22Rv1 (cell line): ENCODE measurements around the gene NR2F6.

Source experiments
- H3K27ac ChIP-seq: fragments of 450-650 bp; 2 replicates; pipeline ENCODE4 v1.5.1; 2017
- CTCF ChIP-seq: fragments of 450-650 bp; IDR thresholded peaks from 2 replicates; pipeline ENCODE4 v1.5.1; 2017; ENCODE audit warnings: mild to moderate bottlenecking
- ZFX ChIP-seq: fragments of 450-650 bp; IDR thresholded peaks from 2 replicates; pipeline ENCODE4 v1.6.1; 2017; ENCODE audit warnings: antibody characterized with exemption, borderline replicate concordance

The NR2F6 gene

DNA sequence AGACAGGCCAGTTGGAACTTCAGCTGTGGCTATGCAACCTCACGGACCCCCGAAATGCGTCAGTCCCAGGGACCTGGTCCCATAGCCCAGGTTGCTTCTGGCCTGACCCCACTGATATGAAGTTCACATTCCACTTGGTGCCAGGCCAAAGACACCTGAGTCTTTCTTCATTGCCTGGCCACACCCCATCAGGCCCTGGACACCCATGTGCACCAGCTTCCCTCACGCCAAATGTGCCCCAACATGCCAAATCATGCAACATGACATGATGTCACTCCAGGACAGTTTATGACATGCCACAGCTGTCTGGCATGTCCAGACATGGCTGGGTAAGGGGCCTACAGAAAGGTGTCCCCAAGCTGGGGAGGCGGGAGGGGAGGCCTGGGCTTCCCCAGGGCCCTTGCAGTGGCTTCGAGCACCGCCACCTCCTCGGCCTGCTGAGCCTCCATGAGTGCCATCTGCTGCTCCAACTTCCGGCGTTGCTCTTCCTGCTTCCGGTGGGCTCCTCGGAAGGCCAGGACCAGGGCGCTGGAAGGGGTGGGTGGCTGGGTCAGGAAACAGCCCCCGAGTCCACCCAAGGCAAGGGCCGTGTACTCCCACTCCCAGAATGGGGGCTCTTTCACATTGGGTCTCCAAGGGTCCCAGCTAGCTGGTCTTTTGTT is 4.3 kb upstream of the NR2F6 start:
- no peak for TF ChIP-seq CTCF
- no peak for TF ChIP-seq ZFX
- no peak overlapping the region for H3K27ac ChIP-seq

DNA sequence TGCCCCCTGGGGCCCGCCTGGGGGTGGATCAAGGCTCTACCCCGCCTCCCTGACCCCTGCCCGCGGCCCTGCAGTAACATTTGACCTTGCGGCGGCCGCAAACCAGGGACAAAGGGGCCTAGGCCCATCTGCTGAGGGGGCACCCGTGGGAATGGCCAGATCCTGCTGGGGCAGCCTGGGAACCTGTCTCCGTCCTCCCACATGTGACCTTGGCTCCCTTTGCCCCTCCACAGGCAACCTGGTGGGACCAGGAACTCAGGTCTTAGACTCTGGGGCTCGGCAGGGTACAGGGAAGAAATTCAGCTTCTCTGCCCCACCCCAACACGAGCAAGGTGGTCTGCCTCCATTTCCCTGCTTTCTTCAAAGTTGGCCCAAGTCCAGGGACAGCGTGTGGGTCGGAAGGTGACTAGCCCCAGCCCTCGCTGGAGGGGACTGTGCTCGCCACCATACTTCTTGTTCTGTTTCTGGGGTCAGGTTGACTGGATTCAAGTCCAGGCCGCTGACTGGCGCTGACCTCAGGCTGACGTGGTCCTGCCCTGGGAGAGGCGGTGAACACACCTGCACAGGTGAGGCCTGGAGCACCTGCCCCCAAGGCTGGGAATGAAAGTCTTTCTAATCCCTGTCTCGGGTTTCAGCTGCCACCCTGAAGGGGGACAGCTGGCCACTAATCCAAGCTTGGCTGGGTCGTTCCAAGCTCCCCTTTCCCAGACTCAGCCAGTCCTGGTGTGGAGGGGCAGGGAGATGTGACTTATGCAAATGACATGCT is 2.5 kb upstream of the NR2F6 start:
- H3K27ac ChIP-seq, result peak overlapping the region; percentile 92; the same call in 1 of the 2 replicates
- TF ChIP-seq CTCF, result no peak
- TF ChIP-seq ZFX, result no peak

DNA sequence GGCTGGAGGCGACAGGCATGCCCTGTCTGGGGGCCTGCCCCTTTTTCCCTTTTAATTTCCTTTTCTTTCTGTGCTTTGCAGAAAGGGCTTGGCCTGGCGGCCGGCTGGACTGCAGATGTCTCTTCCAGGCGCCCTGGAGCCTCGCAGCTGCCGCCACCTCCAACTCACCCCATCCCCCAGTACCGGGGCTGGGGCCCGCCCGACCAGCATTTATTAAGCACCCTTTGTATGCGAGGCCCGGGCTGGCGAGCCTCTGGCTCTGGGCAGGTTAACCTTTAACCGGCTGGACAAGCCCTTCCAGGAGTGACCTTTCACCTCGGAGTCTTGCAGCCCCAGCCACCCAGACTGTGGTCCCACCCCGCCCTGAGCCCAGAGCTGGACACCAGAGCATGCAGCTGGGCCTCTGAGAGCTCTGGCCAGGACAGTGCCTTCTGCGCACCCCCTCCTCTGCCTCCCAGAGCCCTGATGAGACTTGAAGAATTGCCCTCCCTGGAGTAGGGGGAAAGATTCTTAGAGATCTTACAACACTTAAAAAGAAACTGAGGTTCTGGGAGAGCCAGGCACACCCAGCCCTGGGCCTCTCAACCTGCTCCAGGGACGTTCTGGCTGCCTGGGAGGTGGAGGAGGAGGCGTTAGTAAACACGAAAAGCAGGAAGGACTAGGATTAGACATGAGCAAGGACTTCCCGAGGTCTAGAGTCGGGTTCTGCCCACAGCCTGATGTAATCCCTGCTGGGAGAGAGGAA is 1.1 kb upstream of the NR2F6 start:
- peak overlapping the region; percentile 92 for H3K27ac ChIP-seq
- TF ChIP-seq CTCF, result no peak
- no peak for TF ChIP-seq ZFX

DNA sequence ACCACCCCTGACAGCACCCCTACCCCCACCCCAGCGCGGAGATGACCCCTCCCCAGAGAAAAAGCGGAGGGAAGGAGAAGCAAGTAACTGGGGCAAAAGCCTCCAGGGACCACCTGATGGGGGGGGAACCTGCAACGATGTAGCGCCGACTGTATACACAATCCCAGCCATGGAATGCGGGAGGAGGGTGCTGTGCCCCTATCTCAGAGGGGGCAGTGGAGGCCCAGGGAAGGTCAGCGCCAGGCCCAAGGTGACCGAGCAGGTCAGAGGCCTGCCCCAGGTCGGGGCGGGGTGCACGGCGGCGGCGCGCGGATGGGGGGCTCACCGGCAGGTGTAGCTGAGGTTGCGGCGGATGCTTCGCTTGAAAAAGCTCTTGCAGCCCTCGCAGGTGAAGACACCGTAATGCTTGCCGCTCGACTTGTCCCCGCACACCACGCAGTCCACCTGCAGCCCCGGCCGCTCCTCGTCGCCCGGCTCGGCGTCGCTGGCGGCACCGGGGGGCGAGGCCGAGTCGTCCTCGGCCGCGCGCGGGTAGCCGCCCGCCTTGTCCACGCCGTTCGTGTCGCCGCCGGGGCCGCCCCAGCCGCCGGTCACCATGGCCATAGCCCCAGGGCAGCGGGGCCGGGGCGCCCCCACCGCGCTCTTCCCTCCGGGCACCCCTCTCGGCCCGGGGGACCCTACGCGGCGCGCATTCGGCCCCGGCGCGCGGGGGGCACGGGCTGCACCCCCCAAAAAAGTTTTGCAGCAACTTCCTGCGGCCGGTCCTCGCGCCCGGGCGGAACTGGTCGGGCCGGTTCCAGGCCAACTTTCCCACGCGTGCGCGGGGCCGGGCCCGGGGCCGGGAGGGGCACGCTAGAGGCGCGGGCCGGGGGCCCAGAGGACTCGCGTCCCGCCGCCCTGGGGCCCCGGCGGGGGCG is 843 bp downstream of the NR2F6 start:
- TF ChIP-seq CTCF, result no peak
- TF ChIP-seq ZFX, result no peak
- peak overlapping the region; percentile 92 for H3K27ac ChIP-seq

DNA sequence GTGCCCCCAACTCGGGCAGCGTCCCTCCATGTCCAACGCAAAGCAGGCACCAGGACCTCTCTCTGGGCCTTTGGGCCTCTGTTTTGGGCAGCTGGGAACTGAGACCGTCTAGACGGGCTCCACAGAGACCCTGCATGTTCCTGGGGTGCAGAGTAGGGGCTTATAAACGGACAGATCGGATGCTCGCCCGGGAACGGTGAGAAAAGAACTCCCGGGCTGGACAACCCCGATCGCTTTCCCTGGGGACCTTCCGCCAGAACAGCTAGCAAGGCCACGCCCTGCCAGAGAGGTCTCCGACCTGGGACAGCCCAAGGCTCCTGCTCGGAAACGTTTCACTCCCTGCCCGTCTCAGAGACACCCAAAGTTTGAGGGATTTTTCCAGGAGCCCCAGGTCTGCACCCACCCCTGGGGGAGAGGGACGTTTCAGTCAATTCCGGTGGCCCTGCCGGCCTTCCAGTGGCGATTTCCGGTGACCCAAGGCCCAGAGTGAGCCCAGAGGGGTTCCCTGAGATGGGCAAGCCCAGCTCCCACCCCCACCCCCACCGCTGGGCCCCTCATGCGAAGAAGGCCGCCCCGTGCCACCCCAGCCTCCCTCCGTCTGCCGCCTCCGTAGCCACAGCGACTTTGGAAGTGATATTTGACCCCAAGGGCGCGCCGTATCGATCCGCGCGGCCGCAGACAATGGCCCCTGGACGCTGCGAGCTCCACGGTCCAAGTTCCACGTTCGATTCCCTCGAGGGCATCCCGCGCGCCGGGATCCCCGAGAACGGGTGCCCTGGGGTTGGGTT is 1.7 kb downstream of the NR2F6 start:
- TF ChIP-seq ZFX (no peak), CTCF (no peak)
- H3K27ac ChIP-seq, result peak overlapping the region; percentile 92

- H3K27ac ChIP-seq, result peak overlapping the region; percentile 92
Measured at GRCh38 chr19:17243211-17243829, 2.4 kb downstream of the NR2F6 start.

More at GRCh38 chr19:17243211-17243829, 2.4 kb downstream of the NR2F6 start:
- no peak for TF ChIP-seq CTCF
